Nephron progenitor cell (in vitro differentiated cells): Measurements from ENCODE around the gene OLAH.

ENCODE experiments used
- DNase-seq: peaks from one replicate; pipeline ENCODE4 v3.0.0; 2021
- H3K27ac Mint-ChIP-seq: 2 replicates; pipeline ENCODE4 v1.8.0; 2021; ENCODE audit warnings: mild to moderate bottlenecking, moderate library complexity, mixed read lengths
- H3K27me3 Mint-ChIP-seq: 2 replicates; pipeline ENCODE4 v1.8.0; 2021; ENCODE audit warnings: mild to moderate bottlenecking, low read depth, mixed read lengths; ENCODE audit not compliant: poor library complexity
- H3K36me3 Mint-ChIP-seq: 2 replicates; pipeline ENCODE4 v1.8.0; 2021; ENCODE audit warnings: low read depth, mixed read lengths
- H3K4me1 Mint-ChIP-seq: 2 replicates; pipeline ENCODE4 v1.8.0; 2021; ENCODE audit warnings: mixed read lengths
- H3K4me3 Mint-ChIP-seq: 2 replicates; pipeline ENCODE4 v1.8.0; 2021; ENCODE audit warnings: mild to moderate bottlenecking, moderate library complexity, mixed read lengths
- H3K9me3 Mint-ChIP-seq: 2 replicates; pipeline ENCODE4 v1.8.0; 2021; ENCODE audit warnings: mild to moderate bottlenecking, moderate library complexity, mixed read lengths
- CTCF ChIP-seq: fragments of 200-600 bp; sonication (generic); IDR thresholded peaks from 2 replicates; pipeline ENCODE4 v1.5.0; 2021; ENCODE audit warnings: antibody characterized with exemption

OLAH gene

DNA sequence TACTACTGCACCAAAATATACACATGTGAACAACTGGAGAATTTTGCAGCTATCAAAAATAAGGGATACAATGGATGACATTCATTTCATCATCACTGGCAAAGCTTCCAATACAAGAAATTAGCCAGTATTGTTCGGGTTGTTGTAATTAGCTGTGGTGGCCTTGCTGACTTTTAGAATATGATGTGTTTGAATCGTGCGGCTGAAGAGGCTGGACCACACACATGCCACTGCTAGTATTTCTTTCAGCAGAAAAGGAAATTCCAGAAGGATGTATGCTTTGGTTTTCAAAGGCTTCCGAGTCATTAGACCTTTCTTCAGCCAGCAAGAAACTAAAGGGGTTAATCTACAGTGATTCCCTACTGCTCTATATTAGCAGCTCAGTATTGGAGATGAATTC is 70.0 kb downstream of the OLAH start:
- no peak for DNase-seq
- no peak for TF ChIP-seq CTCF
- Mint-ChIP-seq H3K9me3 (no peaks in the 10 kb centered on the region), H3K27me3 (peaks cover 2% of the 10 kb centered on the region), H3K27ac (no peak overlapping the region), H3K4me3 (no peak overlapping the region), H3K4me1 (no peaks in the 10 kb centered on the region), H3K36me3 (peaks cover 19% of the 10 kb centered on the region)

GRCh38 chr10:15116225-15116624 is 72.5 kb downstream of the OLAH start:
- Mint-ChIP-seq H3K27me3 (peaks cover 2% of the 10 kb centered on the region), H3K4me1 (no peaks in the 10 kb centered on the region), H3K36me3 (peaks cover 8% of the 10 kb centered on the region), H3K4me3 (no peak overlapping the region), H3K27ac (no peak overlapping the region), H3K9me3 (no peaks in the 10 kb centered on the region)
- TF ChIP-seq CTCF, result no peak
- DNase-seq, result no peak

GRCh38 chr10:15118615-15119014 is 74.9 kb downstream of the OLAH start:
- peaks cover 12% of the 10 kb centered on the region for H3K36me3 Mint-ChIP-seq
- H3K27ac Mint-ChIP-seq, result no peak overlapping the region
- no peak for TF ChIP-seq CTCF
- no peak for DNase-seq
- H3K27me3 Mint-ChIP-seq, result peaks cover 2% of the 10 kb centered on the region
- no peaks in the 10 kb centered on the region for H3K9me3 Mint-ChIP-seq
- H3K4me3 Mint-ChIP-seq, result no peak overlapping the region
- no peaks in the 10 kb centered on the region for H3K4me1 Mint-ChIP-seq

DNA sequence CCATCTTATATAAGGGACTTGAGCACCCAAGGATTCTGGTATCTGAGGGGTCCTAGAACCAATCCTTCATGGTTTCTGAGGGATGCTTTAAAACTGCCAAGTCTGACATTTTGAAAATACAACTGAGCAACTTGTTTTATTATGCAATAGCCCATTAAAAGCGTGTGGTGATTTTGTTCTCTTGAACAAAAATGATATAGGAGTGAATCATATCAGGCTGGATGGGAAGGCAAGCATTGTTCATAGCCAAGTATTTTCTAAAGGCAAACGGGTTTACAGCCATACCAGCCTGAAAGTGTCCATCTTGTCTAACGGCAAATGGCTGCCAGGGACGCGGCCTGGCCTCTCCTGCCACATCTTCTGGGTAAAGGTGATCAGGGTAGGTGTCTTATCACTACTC is 76.8 kb downstream of the OLAH start:
- H3K9me3 Mint-ChIP-seq, result no peaks in the 10 kb centered on the region
- H3K4me1 Mint-ChIP-seq, result no peaks in the 10 kb centered on the region
- peaks cover 2% of the 10 kb centered on the region for H3K27me3 Mint-ChIP-seq
- no peak overlapping the region for H3K27ac Mint-ChIP-seq
- DNase-seq, result no peak
- peaks cover 26% of the 10 kb centered on the region for H3K36me3 Mint-ChIP-seq
- TF ChIP-seq CTCF, result no peak
- H3K4me3 Mint-ChIP-seq, result no peak overlapping the region

DNA sequence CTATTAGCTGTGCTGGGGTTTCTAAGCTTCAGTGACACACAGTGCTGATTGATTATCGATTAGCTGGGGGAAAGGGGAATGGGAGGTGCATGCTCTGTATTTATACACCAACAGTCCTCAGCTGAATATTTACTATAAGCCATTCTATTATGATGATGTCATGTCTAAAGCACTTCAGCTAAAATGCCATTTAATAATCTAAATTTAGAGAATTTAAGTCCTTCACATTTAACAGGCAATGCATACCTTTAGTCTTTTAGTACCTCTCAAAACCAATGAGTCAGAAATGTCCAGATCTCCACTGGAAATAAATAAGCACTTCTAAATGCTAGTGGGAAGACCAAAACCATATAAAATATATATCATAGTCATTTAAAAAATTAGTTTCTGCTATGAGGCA is 78.0 kb downstream of the OLAH start:
- DNase-seq, result no peak
- peaks cover 37% of the 10 kb centered on the region for H3K36me3 Mint-ChIP-seq
- TF ChIP-seq CTCF, result no peak
- H3K4me1 Mint-ChIP-seq, result no peaks in the 10 kb centered on the region
- peaks cover 2% of the 10 kb centered on the region for H3K27me3 Mint-ChIP-seq
- H3K9me3 Mint-ChIP-seq, result no peaks in the 10 kb centered on the region
- H3K4me3 Mint-ChIP-seq, result no peak overlapping the region
- H3K27ac Mint-ChIP-seq, result no peak overlapping the region

DNA sequence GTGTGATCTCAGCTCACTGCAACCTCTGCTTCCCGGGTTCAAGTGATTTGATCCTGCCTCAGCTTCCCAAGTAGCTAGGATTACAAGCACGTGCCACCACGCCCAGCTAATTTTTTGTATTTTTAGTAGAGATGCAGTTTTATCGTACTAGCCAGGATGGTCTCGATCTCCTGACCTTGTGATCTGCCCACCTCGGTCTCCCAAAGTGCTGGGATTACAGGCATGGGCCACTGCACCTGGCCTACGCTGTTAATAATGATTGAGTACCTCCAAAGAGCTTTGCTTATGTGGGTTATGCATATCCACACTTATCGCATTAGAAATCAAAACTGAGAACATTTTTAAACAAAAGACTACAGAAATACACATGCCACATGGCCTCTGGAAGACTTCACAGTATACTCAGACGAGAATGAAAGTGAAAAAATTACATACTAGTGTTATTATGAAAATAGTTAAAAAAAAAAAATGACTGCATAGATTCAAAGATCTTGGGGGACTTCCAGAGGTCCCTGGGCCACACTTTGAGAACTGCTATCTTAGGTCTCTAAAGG is 78.8 kb downstream of the OLAH start:
- no peak overlapping the region for H3K4me3 Mint-ChIP-seq
- peaks cover 40% of the 10 kb centered on the region for H3K36me3 Mint-ChIP-seq
- no peak for DNase-seq
- no peak for TF ChIP-seq CTCF
- H3K9me3 Mint-ChIP-seq, result no peaks in the 10 kb centered on the region
- H3K27me3 Mint-ChIP-seq, result peaks cover 2% of the 10 kb centered on the region
- H3K27ac Mint-ChIP-seq, result no peak overlapping the region
- H3K4me1 Mint-ChIP-seq, result no peaks in the 10 kb centered on the region
